HEK293 (cell line): Measurements from ENCODE around the gene IL23A.

Experiments used
- HOXC10 ChIP-seq: sonication (generic); formaldehyde crosslinking; IDR thresholded peaks from 2 replicates; pipeline ENCODE4 v1.8.1; 2023; ENCODE audit warnings: mild to moderate bottlenecking, missing genetic modification reagents
- KLF1 ChIP-seq: fragments of 450-650 bp; formaldehyde crosslinking; IDR thresholded peaks from 2 replicates; pipeline ENCODE4 v1.5.1; 2016; ENCODE audit warnings: missing biosample characterization, missing genetic modification characterization
- KLF16 ChIP-seq: fragments of 450-650 bp; formaldehyde crosslinking; IDR thresholded peaks from 2 replicates; pipeline ENCODE4 v1.5.1; 2017; ENCODE audit warnings: missing biosample characterization, missing genetic modification characterization
- KLF9 ChIP-seq: fragments of 450-650 bp; formaldehyde crosslinking; IDR thresholded peaks from 2 replicates; pipeline ENCODE4 v1.5.1; 2016; ENCODE audit warnings: missing biosample characterization, missing genetic modification characterization, low read depth
- SP7 ChIP-seq: fragments of 450-650 bp; formaldehyde crosslinking; IDR thresholded peaks from 2 replicates; pipeline ENCODE4 v1.5.1; 2016; ENCODE audit warnings: missing biosample characterization, missing genetic modification characterization
- ZBTB1 ChIP-seq: fragments of 450-650 bp; formaldehyde crosslinking; IDR thresholded peaks from 2 replicates; pipeline ENCODE4 v1.5.1; 2016; ENCODE audit warnings: missing biosample characterization, missing genetic modification characterization
- ZBTB10 ChIP-seq: fragments of 450-650 bp; formaldehyde crosslinking; IDR thresholded peaks from 2 replicates; pipeline ENCODE4 v1.5.1; 2016; ENCODE audit warnings: missing biosample characterization, missing genetic modification characterization
- ZBTB21 ChIP-seq: fragments of 450-650 bp; formaldehyde crosslinking; IDR thresholded peaks from 2 replicates; pipeline ENCODE4 v1.5.1; 2017; ENCODE audit warnings: missing biosample characterization, missing genetic modification characterization
- ZBTB48 ChIP-seq: fragments of 450-650 bp; formaldehyde crosslinking; IDR thresholded peaks from 2 replicates; pipeline ENCODE4 v1.5.1; 2016; ENCODE audit warnings: missing biosample characterization, missing genetic modification characterization
- ZNF121 ChIP-seq: fragments of 450-650 bp; formaldehyde crosslinking; IDR thresholded peaks from 2 replicates; pipeline ENCODE4 v1.5.1; 2016; ENCODE audit warnings: missing biosample characterization, missing genetic modification characterization
- ZNF140 ChIP-seq: fragments of 450-650 bp; formaldehyde crosslinking; IDR thresholded peaks from 2 replicates; pipeline ENCODE4 v1.5.1; 2016; ENCODE audit warnings: missing biosample characterization, missing genetic modification characterization
- ZNF155 ChIP-seq: fragments of 450-650 bp; formaldehyde crosslinking; IDR thresholded peaks from 2 replicates; pipeline ENCODE4 v1.5.1; 2016; ENCODE audit warnings: missing biosample characterization, missing genetic modification characterization
- ZNF169 ChIP-seq: fragments of 450-650 bp; formaldehyde crosslinking; IDR thresholded peaks from 2 replicates; pipeline ENCODE4 v1.5.1; 2016; ENCODE audit warnings: missing biosample characterization, missing genetic modification characterization
- ZNF18 ChIP-seq: fragments of 450-650 bp; formaldehyde crosslinking; IDR thresholded peaks from 2 replicates; pipeline ENCODE4 v1.5.1; 2016; ENCODE audit warnings: missing biosample characterization, missing genetic modification characterization
- ZNF184 ChIP-seq: fragments of 450-650 bp; IDR thresholded peaks from 2 replicates; pipeline ENCODE4 v1.5.1; 2018; ENCODE audit warnings: missing biosample characterization, mild to moderate bottlenecking, missing genetic modification characterization
- ZNF223 ChIP-seq: fragments of 450-650 bp; formaldehyde crosslinking; IDR thresholded peaks from 2 replicates; pipeline ENCODE4 v1.5.1; 2016; ENCODE audit warnings: missing biosample characterization, missing genetic modification characterization
- ZNF274 ChIP-seq, 2 experiments: fragments of 200-500 bp in 1 of 2; fragments of 450-650 bp in 1 of 2; sonication (Bioruptor generic) in 1 of 2; formaldehyde crosslinking in 1 of 2; IDR thresholded peaks; 2 replicates each; pipeline versions ENCODE4 v1.5.1 to v1.6.1; 2014 to 2016; ENCODE audit warnings: borderline replicate concordance in 1 of 2, inconsistent platforms in 1 of 2, low read length in 1 of 2, missing biosample characterization in 1 of 2, missing genetic modification characterization in 1 of 2
- ZNF302 ChIP-seq: fragments of 450-650 bp; formaldehyde crosslinking; IDR thresholded peaks from 2 replicates; pipeline ENCODE4 v1.5.1; 2016; ENCODE audit warnings: missing biosample characterization, missing genetic modification characterization, low read depth
- ZNF350 ChIP-seq: fragments of 450-650 bp; formaldehyde crosslinking; IDR thresholded peaks from 2 replicates; pipeline ENCODE4 v1.5.0; 2017; ENCODE audit warnings: missing biosample characterization, mild to moderate bottlenecking, missing genetic modification characterization
- ZNF362 ChIP-seq: fragments of 450-650 bp; formaldehyde crosslinking; IDR thresholded peaks from 2 replicates; pipeline ENCODE4 v1.5.1; 2016; ENCODE audit warnings: missing biosample characterization, missing genetic modification characterization
- ZNF48 ChIP-seq: fragments of 450-650 bp; formaldehyde crosslinking; IDR thresholded peaks from 2 replicates; pipeline ENCODE4 v1.5.1; 2016; ENCODE audit warnings: missing biosample characterization, missing genetic modification characterization
- ZNF488 ChIP-seq: fragments of 450-650 bp; formaldehyde crosslinking; IDR thresholded peaks from 2 replicates; pipeline ENCODE4 v1.5.1; 2016; ENCODE audit warnings: missing biosample characterization, missing genetic modification characterization
- ZNF501 ChIP-seq: fragments of 450-650 bp; formaldehyde crosslinking; IDR thresholded peaks from 2 replicates; pipeline ENCODE4 v1.5.1; 2016; ENCODE audit warnings: missing biosample characterization, missing genetic modification characterization
- ZNF555 ChIP-seq: fragments of 450-650 bp; formaldehyde crosslinking; conservative IDR thresholded peaks from 2 replicates; pipeline ENCODE4 v1.5.1; 2017; ENCODE audit warnings: missing biosample characterization, mild to moderate bottlenecking, missing genetic modification characterization, inconsistent platforms
- ZNF600 ChIP-seq: fragments of 450-650 bp; formaldehyde crosslinking; IDR thresholded peaks from 2 replicates; pipeline ENCODE4 v1.5.1; 2016; ENCODE audit warnings: missing biosample characterization, missing genetic modification characterization
- ZNF621 ChIP-seq: fragments of 450-650 bp; formaldehyde crosslinking; IDR thresholded peaks from 2 replicates; pipeline ENCODE4 v1.5.1; 2017; ENCODE audit warnings: missing biosample characterization, missing genetic modification characterization
- ZNF707 ChIP-seq: fragments of 450-650 bp; formaldehyde crosslinking; IDR thresholded peaks from 2 replicates; pipeline ENCODE4 v1.5.1; 2016; ENCODE audit warnings: missing biosample characterization, missing genetic modification characterization
- ZNF747 ChIP-seq: fragments of 450-650 bp; formaldehyde crosslinking; IDR thresholded peaks from 2 replicates; pipeline ENCODE4 v1.5.1; 2016; ENCODE audit warnings: missing biosample characterization, missing genetic modification characterization
- ZSCAN18 ChIP-seq: fragments of 450-650 bp; formaldehyde crosslinking; IDR thresholded peaks from 2 replicates; pipeline ENCODE4 v1.5.1; 2016; ENCODE audit warnings: missing biosample characterization, missing genetic modification characterization
- ZSCAN23 ChIP-seq: fragments of 450-650 bp; formaldehyde crosslinking; IDR thresholded peaks from 2 replicates; pipeline ENCODE4 v1.5.1; 2016; ENCODE audit warnings: missing biosample characterization, missing genetic modification characterization
- ZSCAN4 ChIP-seq: fragments of 450-650 bp; formaldehyde crosslinking; IDR thresholded peaks from 2 replicates; pipeline ENCODE4 v1.5.1; 2017; ENCODE audit warnings: missing biosample characterization, missing genetic modification characterization
- ZXDB ChIP-seq: fragments of 450-650 bp; formaldehyde crosslinking; IDR thresholded peaks from 2 replicates; pipeline ENCODE4 v1.5.1; 2016; ENCODE audit warnings: missing biosample characterization, missing genetic modification characterization

Gene IL23A

GRCh38 chr12:56359851-56360767 lies 21.4 kb downstream of the IL23A start, which contains the start of gene STAT2 (continued):
- TF ChIP-seq ZSCAN23 (tag by site-specific recombination) = peak; percentile 98; the same call in 1 of the 2 replicates
- TF ChIP-seq ZNF274 (IDR thresholded peaks at IDR 0.05; ENCODE audit: low read length) = no peak
- TF ChIP-seq ZNF274 (tag by site-specific recombination; IDR thresholded peaks at IDR 0.05; ENCODE audit: borderline replicate concordance) = no peak
- TF ChIP-seq ZNF621 (tag by site-specific recombination) = no peak
- TF ChIP-seq ZNF350 (tag by site-specific recombination) = no peak
- no peak for TF ChIP-seq ZBTB1 (tag by site-specific recombination)
- TF ChIP-seq HOXC10 = no peak
- peak; percentile 36; the same call in 1 of the 2 replicates for TF ChIP-seq ZNF600
- 0 out of 2 replicates have a peak, but pooled peaks have one; percentile 38 for TF ChIP-seq ZSCAN4 (tag by site-specific recombination)
- no peak for TF ChIP-seq ZNF155
- TF ChIP-seq ZNF184 = no peak
- TF ChIP-seq KLF1 (tag by site-specific recombination) = peak; percentile 68
- TF ChIP-seq ZSCAN18 (tag by site-specific recombination) = no peak
- TF ChIP-seq ZXDB (tag by site-specific recombination) = peak; percentile 94
- TF ChIP-seq ZNF747 (tag by site-specific recombination) = no peak
- peak; percentile 46 for TF ChIP-seq SP7 (tag by site-specific recombination)
- TF ChIP-seq ZBTB21 (tag by site-specific recombination) = no peak
- TF ChIP-seq ZNF169 = no peak
- TF ChIP-seq KLF16 = peak; percentile 73
- no peak for TF ChIP-seq ZNF707 (tag by site-specific recombination)
- no peak for TF ChIP-seq ZNF488 (tag by site-specific recombination)
- TF ChIP-seq ZNF302 (tag by site-specific recombination) = no peak
- TF ChIP-seq ZNF18 = no peak
- no peak for TF ChIP-seq ZNF555 (tag by site-specific recombination)
- TF ChIP-seq ZBTB10 (tag by site-specific recombination) = peak; percentile 93
- TF ChIP-seq ZNF48 (tag by site-specific recombination) = no peak
- no peak for TF ChIP-seq ZNF121 (tag by site-specific recombination)
- TF ChIP-seq KLF9 (tag by site-specific recombination) = peak; percentile 94
- peak; percentile 90 for TF ChIP-seq ZBTB48 (tag by site-specific recombination)
- peak; percentile 63; the same call in 1 of the 2 replicates for TF ChIP-seq ZNF501 (tag by site-specific recombination)
- TF ChIP-seq ZNF223 (tag by site-specific recombination) = no peak
- no peak for TF ChIP-seq ZNF140 (tag by site-specific recombination)
- TF ChIP-seq ZNF362 = peak; percentile 99
